Measurements from ENCODE around the gene NTM.

NTM gene

DNA sequence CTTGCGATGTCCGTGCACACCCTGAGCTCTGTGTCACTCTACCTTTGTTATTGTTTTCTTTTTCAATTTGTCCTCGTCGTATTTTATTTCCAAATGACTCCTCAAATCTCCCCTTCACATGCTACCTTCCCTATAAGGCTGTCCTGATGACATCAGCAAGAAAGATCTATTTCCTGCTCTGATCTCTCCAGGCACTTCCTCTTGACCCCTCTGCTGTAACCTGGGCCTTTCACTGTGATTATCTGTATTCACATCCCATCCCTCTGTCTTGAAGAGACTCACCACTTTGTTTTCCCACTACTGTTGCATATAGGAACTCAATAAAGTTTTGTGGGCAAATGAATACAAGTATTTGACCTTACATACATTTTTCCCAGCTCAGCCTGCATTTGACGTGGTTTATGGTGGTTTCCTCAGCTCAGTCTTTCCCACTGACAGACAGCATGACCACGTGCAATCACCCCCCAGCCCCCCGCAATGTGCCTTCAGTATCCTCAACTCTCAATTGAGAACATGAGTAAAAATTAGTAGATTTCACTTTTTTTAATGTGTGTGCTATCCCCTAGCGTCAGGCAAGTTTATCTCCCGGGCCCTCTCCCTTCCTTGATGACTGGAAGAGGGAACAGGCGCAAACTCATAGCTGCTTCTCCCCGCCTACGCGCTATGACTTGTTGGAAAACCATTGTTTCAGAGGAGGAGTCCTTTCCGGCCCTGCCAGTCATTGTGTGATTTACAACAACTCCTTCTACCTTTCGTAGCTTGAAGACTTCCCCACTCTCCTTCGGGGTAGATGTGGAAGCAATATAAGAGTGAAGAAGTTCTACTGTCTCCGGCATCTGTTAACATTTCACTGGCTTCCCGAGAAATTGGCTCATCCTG, 498.5 kb downstream of the NTM start:
- in situ Hi-C loops (cut with HindIII; ENCODE audit: low sequenced_read_pairs): no loop called here
- no peak overlapping the region for H3K4me3 ChIP-seq (ENCODE audit: low read depth, low read length)
- TF ChIP-seq, protein P1, sequence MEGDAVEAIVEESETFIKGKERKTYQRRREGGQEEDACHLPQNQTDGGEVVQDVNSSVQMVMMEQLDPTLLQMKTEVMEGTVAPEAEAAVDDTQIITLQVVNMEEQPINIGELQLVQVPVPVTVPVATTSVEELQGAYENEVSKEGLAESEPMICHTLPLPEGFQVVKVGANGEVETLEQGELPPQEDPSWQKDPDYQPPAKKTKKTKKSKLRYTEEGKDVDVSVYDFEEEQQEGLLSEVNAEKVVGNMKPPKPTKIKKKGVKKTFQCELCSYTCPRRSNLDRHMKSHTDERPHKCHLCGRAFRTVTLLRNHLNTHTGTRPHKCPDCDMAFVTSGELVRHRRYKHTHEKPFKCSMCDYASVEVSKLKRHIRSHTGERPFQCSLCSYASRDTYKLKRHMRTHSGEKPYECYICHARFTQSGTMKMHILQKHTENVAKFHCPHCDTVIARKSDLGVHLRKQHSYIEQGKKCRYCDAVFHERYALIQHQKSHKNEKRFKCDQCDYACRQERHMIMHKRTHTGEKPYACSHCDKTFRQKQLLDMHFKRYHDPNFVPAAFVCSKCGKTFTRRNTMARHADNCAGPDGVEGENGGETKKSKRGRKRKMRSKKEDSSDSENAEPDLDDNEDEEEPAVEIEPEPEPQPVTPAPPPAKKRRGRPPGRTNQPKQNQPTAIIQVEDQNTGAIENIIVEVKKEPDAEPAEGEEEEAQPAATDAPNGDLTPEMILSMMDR (IDR thresholded peaks at IDR 0.05; ENCODE audit: low read depth, low read length): no peak
- DNase-seq (ENCODE audit: low read depth, low spot score): peak; percentile 24

DNA sequence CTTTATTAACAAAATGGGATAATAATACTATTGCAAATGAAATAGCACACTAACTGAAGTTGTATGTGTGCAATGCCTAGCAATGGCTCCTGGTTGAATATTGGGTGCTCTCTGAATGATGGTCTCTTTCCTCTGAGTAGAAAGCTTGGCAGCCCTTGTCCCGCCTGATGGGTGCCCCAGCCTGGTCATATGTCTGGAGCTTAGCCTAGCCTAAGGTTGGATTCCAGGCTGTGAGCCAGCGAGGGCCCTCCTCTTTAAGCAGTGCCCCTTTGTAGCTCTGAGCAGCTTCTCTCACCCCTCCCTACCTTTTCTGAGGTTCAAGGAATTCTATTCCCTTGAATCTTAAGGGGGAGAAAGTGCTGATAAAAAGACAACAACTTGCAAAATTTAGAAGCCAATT, 499.9 kb downstream of the NTM start:
- TF ChIP-seq, protein P1 (IDR thresholded peaks at IDR 0.05; ENCODE audit: low read depth, low read length): no peak
- DNase-seq (ENCODE audit: low read depth, low spot score): no peak
- no peak overlapping the region for H3K4me3 ChIP-seq (ENCODE audit: low read depth, low read length)
- in situ Hi-C loops (cut with HindIII; ENCODE audit: low sequenced_read_pairs): no loop called here

DNA sequence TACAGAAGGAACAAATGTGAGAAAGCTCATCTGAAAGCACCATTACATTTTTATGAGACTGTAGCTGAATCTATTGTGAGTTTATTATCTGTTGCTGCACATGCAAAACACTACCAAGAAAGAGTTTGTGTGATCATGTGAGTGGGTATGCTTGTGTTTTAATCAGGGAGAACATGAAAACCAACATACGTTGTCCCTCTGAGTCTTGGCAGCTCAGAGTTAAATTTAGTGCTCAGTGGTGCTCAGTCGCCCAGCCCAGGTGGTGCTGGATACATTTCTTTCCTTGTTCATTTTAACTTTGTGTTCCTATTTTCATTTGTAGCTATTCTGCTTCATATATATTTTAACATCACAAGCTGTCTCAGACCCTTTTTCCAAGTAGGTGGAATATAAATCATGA, 500.6 kb downstream of the NTM start:
- in situ Hi-C loops (cut with HindIII; ENCODE audit: low sequenced_read_pairs): no loop called here
- H3K4me3 ChIP-seq (ENCODE audit: low read depth, low read length): no peak overlapping the region
- TF ChIP-seq, protein P1 (IDR thresholded peaks at IDR 0.05; ENCODE audit: low read depth, low read length): no peak
- no peak for DNase-seq (ENCODE audit: low read depth, low spot score)

DNA sequence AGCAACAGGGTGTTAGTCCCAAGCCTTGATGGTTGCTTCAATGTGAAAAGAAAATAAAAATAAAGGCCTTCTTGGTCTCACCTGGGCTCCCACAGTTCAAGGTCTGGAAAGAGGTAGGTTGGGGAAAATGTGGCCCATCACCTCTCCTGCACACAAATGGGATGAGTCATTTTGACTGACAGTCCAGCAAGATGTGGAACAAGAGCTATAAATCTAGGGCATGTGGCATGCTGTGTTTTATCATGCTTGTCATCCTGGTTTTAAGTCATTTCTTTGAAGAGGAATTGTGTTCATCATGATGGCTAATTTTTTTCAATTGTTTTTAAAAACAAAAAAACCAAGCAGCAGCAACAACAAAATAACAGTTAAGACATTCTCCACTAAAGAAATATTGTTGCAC, 503.7 kb downstream of the NTM start:
- H3K4me3 ChIP-seq (ENCODE audit: low read depth, low read length): no peak overlapping the region
- in situ Hi-C loops (cut with HindIII; ENCODE audit: low sequenced_read_pairs): no loop called here
- TF ChIP-seq, protein P1 (IDR thresholded peaks at IDR 0.05; ENCODE audit: low read depth, low read length): no peak
- no peak for DNase-seq (ENCODE audit: low read depth, low spot score)

DNA sequence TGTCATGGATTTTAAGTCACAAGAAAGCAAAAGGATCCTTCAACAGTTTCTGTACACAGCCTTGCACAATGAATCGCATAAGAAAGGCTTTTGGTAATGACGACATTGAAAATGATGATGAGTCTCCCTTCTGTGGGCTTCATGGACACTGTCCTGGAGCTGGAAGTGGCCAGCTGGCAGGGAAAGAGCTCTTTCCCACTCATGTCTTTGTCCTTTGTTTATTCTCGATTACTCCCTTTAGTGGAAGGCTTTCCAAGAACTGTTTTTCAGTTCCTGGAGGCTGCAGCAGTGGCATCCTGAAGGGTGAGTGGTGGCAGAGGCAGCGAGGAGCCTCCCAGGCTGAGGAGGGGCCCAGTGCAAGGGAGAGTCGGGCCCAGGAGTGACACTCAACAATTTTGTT, 505.2 kb downstream of the NTM start:
- no peak for DNase-seq (ENCODE audit: low read depth, low spot score)
- TF ChIP-seq, protein P1 (IDR thresholded peaks at IDR 0.05; ENCODE audit: low read depth, low read length): no peak
- in situ Hi-C loops (cut with HindIII; ENCODE audit: low sequenced_read_pairs): no loop called here
- no peak overlapping the region for H3K4me3 ChIP-seq (ENCODE audit: low read depth, low read length)

DNA sequence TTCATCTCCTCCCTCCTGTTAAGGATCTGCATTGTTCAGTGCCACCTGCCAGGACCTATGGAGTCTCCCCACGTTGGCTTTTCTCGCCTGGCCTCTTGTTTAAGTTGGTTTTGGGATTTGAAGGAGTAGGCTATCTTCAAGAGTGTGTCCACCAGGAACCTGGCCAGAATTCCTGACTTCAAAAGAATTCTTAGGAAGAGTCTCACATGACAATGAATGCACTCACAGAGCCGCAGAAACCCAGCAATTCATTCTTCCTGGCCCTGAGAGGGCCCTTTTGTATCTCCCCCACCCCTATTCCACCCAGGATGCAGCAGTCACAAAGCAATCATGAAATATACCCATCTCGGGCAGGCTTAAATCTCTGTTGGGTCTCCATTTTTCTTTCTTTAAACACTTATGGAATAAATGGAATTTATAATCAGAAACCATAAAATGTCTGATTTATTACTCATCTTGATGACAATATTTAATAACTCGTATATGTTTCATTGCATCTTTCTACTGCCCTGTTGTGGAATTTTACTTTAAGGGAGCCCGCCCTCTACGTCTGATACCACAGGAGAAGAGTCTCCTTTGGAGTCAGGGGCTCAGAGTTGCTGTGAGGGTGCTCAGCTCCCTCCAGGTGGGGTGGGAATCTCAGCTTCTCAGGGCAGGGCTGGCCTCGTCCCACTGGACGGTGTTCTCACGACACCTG, 507.0 kb downstream of the NTM start:
- in situ Hi-C loops (cut with HindIII; ENCODE audit: low sequenced_read_pairs): no loop called here
- TF ChIP-seq, protein P1 (IDR thresholded peaks at IDR 0.05; ENCODE audit: low read depth, low read length): no peak
- no peak overlapping the region for H3K4me3 ChIP-seq (ENCODE audit: low read depth, low read length)
- DNase-seq (ENCODE audit: low read depth, low spot score): no peak

All from astrocyte of the spinal cord (primary cell).